ENCODE measurements around the gene ANKS1A.

ANKS1A gene

GRCh38 chr6:35059596-35060345 is 170.7 kb downstream of the ANKS1A start:
- no peak overlapping the region for H3K27ac ChIP-seq
- no peak for DNase-seq (ENCODE audit: low read depth, low spot score)

GRCh38 chr6:35061102-35061615 is 172.1 kb downstream of the ANKS1A start:
- no peak for DNase-seq (ENCODE audit: low read depth, low spot score)
- no peak overlapping the region for H3K27ac ChIP-seq

DNA sequence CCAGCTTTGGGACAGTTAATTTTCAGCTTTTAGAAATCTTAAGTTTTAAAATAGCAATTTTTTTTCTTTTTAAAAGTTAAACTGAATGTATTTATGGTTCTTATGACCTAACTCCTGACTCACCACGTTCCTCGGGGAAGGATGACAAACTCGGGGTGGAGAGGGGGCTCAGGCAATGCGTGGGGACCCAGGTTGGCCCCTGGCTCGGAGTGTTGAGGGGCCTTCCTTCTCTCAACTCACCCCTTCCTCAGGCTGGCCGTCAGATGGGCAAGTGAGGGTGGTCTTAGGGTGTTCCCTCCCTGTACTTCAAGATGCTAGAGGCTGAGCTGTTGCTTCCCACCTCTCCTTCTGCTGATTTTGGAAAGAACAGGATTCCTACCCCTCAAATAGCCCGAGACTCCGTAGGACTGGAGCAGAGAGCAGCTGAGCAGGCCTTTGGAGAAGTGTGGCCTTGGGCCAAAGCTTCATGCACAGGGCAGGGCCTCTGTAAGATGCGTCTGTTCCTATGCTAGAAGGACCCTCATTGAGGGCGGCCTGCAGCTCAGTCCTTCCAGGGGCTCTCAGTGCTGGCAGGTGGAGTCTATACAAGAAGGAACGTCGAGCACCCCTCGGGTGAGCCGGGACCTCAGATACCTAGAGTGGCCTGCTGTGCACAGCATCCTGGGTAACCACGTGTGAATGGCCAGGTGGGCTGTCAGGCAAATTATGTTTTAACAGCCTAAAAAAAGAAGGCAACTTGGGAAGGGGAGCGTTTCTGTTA is 172.8 kb downstream of the ANKS1A start:
- H3K27ac ChIP-seq = no peak overlapping the region
- no peak for DNase-seq (ENCODE audit: low read depth, low spot score)

- no peak overlapping the region for H3K27ac ChIP-seq
- no peak for DNase-seq (ENCODE audit: low read depth, low spot score)
These were observed 173.9 kb downstream of the ANKS1A start for GRCh38 chr6:35062676-35063574.

GRCh38 chr6:35063701-35064280 is 174.7 kb downstream of the ANKS1A start:
- no peak for DNase-seq (ENCODE audit: low read depth, low spot score)
- H3K27ac ChIP-seq = no peak overlapping the region

DNA sequence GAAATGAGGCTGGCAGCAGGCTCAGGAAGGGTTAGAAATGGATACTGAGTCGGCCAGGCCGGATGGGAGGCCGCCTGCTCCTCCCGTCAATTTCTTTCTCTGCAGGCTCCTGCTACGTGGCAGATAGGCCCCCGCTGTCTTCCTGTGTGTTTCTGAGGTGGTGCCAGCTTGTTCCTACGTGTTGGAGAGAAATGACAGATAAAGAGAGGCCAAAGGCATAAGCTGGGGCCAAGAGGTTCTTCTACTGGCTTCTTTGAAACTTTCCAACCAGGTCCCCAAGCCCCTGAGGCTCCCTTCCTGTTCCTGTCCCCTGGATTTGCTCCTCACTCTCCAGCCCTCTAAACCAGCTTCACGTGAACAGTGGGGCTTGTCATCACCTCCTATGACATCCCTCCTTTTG is 175.2 kb downstream of the ANKS1A start:
- no peak overlapping the region for H3K27ac ChIP-seq

GRCh38 chr6:35064757-35065440 is 175.8 kb downstream of the ANKS1A start:
- no peak overlapping the region for H3K27ac ChIP-seq
- no peak for DNase-seq (ENCODE audit: low read depth, low spot score)

More for the DNA sequence above, 175.2 kb downstream of the ANKS1A start:
- no peak for DNase-seq (ENCODE audit: low read depth, low spot score)

DNA sequence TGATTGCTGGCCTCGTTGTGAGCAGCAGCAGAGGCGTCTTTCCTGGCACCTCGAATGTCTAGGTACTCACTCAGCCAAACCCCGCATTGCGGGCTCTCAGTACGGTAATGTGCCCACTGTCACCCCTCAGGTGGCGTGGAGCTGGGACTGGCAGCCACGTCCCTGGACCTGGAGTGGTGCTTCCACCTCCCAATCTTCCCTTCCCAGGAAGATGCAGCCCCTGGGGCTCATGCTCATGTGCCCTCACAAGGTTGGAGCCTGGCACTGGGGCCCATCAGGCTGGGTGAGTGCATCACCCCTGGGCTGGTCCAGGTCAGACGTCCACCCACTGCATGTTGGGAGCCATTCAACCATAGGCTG is 176.4 kb downstream of the ANKS1A start:
- DNase-seq (ENCODE audit: low read depth, low spot score) = no peak
- no peak overlapping the region for H3K27ac ChIP-seq

- DNase-seq (ENCODE audit: low read depth, low spot score) = no peak
These were observed 176.8 kb downstream of the ANKS1A start for GRCh38 chr6:35065870-35066269.

GRCh38 chr6:35067234-35067633 is 178.2 kb downstream of the ANKS1A start:
- no peak overlapping the region for H3K27ac ChIP-seq
- DNase-seq (ENCODE audit: low read depth, low spot score) = no peak

More at GRCh38 chr6:35065870-35066269, 176.8 kb downstream of the ANKS1A start:
- no peak overlapping the region for H3K27ac ChIP-seq

DNA sequence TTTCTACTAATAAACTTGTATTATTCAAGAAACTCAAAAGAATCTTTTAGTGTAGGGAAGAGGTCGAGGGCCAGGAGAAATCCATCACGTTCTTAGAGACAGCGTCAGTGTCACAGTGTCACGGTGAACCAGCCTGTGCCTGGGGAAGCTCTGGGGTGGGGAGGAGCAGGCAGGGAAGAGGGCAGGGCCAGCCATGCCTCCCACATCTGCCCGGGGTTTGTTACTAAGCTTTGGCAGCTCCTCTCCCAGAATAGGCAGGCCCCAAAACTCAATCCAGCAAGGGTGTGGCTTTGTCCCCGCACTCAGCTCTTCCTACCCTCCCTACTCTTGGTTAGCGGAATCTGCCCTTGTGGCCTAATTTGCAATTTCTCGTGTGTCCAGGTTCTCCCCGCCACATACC is 179.2 kb downstream of the ANKS1A start:
- DNase-seq (ENCODE audit: low read depth, low spot score) = no peak
- H3K27ac ChIP-seq = no peak overlapping the region

GRCh38 chr6:35068644-35069043 is 179.6 kb downstream of the ANKS1A start:
- DNase-seq (ENCODE audit: low read depth, low spot score) = no peak
- H3K27ac ChIP-seq = no peak overlapping the region

- H3K27ac ChIP-seq = no peak overlapping the region
- no peak for DNase-seq (ENCODE audit: low read depth, low spot score)
These were observed 180.2 kb downstream of the ANKS1A start for GRCh38 chr6:35069262-35069661.

DNA sequence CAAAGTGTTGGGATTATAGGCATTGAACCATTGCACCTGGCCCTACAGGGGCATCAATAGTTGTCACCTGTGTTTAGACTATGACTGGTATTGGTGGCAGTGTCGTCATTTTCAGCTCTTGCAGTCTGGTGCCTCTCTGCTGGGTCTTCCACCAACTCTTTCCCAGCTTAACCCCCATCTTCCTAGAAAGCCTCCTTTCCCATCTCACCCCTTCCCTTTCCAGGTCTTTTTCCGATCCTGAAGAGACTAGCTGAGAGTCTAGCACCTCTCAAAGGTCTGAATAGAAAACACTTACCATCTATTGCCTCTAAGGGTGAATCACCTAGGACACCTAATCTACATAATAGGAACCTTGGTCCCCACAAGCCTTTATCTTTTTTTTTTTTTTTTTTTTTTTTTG is 181.1 kb downstream of the ANKS1A start:
- H3K27ac ChIP-seq = no peak overlapping the region
- no peak for DNase-seq (ENCODE audit: low read depth, low spot score)

- no peak for DNase-seq (ENCODE audit: low read depth, low spot score)
- no peak overlapping the region for H3K27ac ChIP-seq
These were observed 182.4 kb downstream of the ANKS1A start for GRCh38 chr6:35071347-35071994.

DNA sequence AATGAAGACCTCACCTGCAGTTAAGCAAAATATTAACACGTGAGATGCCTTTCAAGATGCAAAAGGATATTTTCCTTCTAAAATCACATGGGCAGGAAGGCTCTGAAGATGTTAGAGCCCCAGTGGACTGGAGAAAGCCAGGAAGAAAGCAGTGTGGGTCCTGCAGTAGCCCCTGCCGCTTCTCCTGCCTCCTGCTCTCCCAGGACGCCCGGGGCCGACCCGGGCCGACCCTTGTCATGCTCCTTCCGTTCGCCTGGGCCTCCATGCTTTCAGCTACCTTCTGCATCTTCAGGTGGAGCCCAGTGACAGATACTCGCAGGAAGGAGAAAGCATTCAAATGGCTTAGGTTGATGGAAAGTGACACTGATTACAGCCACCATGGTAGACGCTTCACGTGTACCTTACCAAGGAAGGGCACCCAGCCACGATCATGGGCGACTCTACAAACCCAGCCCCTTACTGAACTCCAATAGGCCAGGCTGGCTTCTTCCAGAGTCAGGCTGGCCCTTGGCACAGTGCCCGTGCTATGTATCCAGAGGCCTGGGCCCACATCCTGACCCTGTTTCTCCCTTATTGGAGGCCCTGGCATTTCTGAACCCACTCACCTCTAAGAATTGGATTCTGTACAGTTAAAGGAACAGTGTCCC is 183.1 kb downstream of the ANKS1A start:
- no peak for DNase-seq (ENCODE audit: low read depth, low spot score)
- H3K27ac ChIP-seq = no peak overlapping the region

- no peak overlapping the region for H3K27ac ChIP-seq
- no peak for DNase-seq (ENCODE audit: low read depth, low spot score)
These were observed 183.6 kb downstream of the ANKS1A start for GRCh38 chr6:35072698-35073055.

- no peak for DNase-seq (ENCODE audit: low read depth, low spot score)
- H3K27ac ChIP-seq = no peak overlapping the region
These were observed 184.2 kb downstream of the ANKS1A start for GRCh38 chr6:35073211-35073610.
